ENCODE results near the gene TUBB3.
A peak's percentile ranks its signal among the peaks of the same experiment; 100 is the strongest.

Gene TUBB3

DNA sequence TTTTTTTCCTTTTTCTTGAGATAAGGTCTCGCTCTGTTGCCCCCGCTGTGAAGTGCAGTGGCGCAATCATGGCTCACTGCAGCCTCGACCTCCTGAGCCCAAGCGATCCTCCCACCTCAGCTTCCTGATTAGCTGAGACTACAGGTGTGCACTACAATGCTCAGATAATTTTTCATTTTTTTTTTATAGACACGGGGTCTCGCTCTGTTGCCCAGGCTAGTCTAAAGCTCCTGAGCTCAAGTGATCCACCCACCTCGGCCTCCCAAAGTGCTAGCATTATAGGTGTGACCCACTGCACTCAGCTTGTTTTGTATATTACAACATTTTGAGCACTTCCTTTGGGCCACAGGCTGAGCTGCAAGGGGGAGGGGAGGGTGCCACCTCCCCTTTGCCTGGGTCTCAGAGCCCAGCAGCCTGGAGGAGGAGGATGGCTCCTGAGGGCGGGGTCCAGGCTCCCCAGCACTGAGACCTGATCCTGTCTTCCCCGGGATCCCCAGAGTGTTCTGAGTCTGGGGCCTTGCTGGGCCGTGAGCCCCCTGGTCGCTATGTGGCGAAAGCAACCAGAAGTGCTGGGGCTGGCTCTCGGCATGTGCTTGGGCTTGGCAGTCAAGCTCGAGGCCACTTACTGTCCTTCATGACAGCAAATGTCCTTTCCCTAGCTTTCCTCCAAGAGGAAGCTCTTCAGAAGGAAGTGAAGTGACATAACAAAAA lies 33.5 kb downstream of the TUBB3 start:
- DNase-seq (ENCODE audit: extremely low spot score) = no peak
- TF ChIP-seq, protein P1, sequence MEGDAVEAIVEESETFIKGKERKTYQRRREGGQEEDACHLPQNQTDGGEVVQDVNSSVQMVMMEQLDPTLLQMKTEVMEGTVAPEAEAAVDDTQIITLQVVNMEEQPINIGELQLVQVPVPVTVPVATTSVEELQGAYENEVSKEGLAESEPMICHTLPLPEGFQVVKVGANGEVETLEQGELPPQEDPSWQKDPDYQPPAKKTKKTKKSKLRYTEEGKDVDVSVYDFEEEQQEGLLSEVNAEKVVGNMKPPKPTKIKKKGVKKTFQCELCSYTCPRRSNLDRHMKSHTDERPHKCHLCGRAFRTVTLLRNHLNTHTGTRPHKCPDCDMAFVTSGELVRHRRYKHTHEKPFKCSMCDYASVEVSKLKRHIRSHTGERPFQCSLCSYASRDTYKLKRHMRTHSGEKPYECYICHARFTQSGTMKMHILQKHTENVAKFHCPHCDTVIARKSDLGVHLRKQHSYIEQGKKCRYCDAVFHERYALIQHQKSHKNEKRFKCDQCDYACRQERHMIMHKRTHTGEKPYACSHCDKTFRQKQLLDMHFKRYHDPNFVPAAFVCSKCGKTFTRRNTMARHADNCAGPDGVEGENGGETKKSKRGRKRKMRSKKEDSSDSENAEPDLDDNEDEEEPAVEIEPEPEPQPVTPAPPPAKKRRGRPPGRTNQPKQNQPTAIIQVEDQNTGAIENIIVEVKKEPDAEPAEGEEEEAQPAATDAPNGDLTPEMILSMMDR (IDR thresholded peaks at IDR 0.05; ENCODE audit: control extremely low read depth, extremely low read depth, low read depth, missing control alignments) = no peak
- POLR2A ChIA-PET = no interaction called here
- CTCF ChIA-PET = interaction anchor here (1.1 to 1.9 kb wide), 2 partner anchors 7 to 9 kb away, joined by 3 to 5 read pairs; no protein-coding TSS in a partner anchor

DNA sequence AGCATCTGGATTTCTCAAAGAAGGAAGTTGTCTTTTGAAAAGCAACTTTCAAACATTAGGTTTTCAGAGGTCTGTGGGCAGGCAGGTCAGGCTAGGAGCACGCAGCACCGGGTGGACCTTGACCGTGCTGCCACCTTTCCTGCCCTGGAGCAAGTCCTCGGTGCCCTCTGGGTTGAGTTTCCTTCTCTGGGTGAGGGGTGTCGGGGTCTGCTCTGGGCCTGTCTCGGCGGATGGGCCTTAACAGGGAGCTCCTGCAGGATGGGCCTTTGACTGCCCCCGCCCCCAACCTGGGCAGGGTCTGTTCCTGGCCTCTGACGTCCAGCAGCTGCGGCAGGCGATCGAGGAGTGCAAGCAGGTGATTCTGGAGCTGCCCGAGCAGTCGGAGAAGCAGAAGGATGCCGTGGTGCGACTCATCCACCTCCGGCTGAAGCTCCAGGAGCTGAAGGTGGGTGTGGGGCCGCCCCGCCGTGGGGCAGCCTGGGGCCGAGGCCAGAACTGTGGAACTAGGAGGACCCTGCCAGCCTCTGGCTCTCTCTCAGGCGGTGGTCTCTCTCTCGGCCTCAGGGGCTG lies 34.2 kb downstream of the TUBB3 start:
- DNase-seq (ENCODE audit: extremely low spot score) = no peak
- TF ChIP-seq, protein P1 (IDR thresholded peaks at IDR 0.05; ENCODE audit: control extremely low read depth, extremely low read depth, low read depth, missing control alignments) = no peak
- POLR2A ChIA-PET = no interaction called here
- CTCF ChIA-PET = interaction anchor here (1.1 to 1.9 kb wide), 3 partner anchors 8 to 16 kb away, joined by 3 to 5 read pairs (median 3); no protein-coding TSS in a partner anchor

DNA sequence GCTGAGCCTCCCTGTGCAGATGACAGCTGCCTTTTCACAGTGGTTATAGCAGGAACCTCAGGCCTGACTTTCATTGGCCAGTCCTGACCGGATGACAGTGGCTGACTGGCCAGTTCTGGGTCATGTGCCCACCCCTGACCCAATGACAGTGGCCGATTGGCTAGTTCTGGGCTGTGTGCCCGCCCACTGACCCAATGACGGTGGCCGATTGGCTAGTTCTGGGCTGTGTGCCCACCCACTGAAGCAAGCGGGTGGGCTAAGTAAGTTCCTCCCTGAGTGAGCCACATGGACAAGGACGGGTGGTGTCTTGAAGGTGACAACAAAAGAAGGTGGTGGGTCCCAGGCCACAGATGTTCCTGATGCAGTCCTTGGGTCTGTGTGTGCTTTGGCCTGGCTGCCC lies 34.9 kb downstream of the TUBB3 start:
- CTCF ChIA-PET = interaction anchor here (1.5 to 1.9 kb wide), 2 partner anchors 11 to 15 kb away, joined by 3 to 5 read pairs; no protein-coding TSS in a partner anchor
- TF ChIP-seq, protein P1 (IDR thresholded peaks at IDR 0.05; ENCODE audit: control extremely low read depth, extremely low read depth, low read depth, missing control alignments) = no peak
- DNase-seq (ENCODE audit: extremely low spot score) = peak; percentile 31
- POLR2A ChIA-PET = no interaction called here

DNA sequence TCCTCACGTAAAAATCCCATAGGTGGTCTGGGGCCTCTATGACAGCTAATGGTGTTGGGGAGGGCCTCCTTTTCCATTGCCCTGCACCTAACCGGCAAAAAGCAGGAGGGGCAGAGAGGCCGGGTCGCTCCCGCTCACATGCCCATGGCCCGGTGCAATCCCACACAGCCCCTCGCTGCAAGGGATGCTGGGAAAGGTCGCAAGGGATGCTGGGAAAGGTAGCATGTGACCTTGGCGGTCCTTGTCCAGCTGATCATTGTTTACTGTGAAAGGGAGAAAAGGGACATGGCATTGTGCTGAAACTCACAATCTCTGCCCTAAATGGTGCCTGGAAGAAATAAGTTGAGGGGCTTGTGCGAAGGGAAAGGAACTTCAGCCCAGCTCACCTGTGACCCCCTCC lies 35.5 kb downstream of the TUBB3 start:
- CTCF ChIA-PET = interaction anchor here (1.5 to 1.9 kb wide), 2 partner anchors 11 to 14 kb away, joined by 3 to 5 read pairs; no protein-coding TSS in a partner anchor
- POLR2A ChIA-PET = no interaction called here

DNA sequence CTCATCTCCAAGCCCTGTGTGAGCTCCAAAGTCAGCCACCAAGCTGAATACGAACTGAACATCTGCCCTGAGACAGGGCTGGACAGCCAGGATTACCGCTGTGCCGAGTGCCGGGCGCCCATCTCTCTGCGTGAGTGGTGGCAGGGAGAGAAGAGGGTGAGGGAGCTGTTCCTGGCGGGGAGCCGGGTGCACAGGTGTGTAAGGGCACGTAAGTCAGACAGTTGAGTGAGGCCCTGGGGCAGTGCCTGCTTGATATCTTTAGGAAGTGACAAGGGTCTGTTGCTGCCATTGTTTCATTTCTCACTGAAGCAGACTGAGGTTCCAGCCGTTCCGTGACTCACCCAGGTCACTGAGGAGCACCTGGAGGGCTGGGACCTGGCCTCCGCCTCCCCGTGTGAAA lies 37.8 kb downstream of the TUBB3 start:
- POLR2A ChIA-PET = no interaction called here
- TF ChIP-seq, protein P1 (IDR thresholded peaks at IDR 0.05; ENCODE audit: control extremely low read depth, extremely low read depth, low read depth, missing control alignments) = no peak
- CTCF ChIA-PET = interaction anchor here (1.1 to 1.6 kb wide), 2 partner anchors 11 kb away, joined by 5 read pairs; no protein-coding TSS in a partner anchor
- no peak for DNase-seq (ENCODE audit: extremely low spot score)

More for the DNA sequence above, 35.5 kb downstream of the TUBB3 start:
- no peak for DNase-seq (ENCODE audit: extremely low spot score)
- TF ChIP-seq, protein P1 (IDR thresholded peaks at IDR 0.05; ENCODE audit: control extremely low read depth, extremely low read depth, low read depth, missing control alignments) = no peak

DNA sequence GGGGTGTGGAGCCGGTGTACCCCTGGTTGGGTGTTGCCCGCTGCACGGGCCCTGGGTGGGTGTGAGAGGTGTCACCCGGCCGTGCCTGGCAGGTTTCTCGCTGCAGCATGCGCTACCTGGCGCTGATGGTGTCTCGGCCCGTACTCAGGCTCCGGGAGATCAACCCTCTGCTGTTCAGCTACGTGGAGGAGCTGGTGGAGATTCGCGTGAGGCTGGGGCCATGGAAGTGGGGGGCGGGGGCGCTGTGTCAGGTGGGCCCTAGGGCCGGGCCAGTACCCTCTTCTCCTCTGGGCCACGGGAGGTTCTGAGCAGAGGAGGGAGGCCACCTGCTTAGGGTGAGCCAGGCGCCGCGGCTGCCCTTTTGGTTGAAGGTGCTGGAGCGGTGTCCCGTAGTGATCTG lies 38.8 kb downstream of the TUBB3 start:
- ChIA-PET CTCF (no interaction called here), POLR2A (no interaction called here)
- DNase-seq (ENCODE audit: extremely low spot score) = no peak
- TF ChIP-seq, protein P1 (IDR thresholded peaks at IDR 0.05; ENCODE audit: control extremely low read depth, extremely low read depth, low read depth, missing control alignments) = no peak
